ENCODE results near the gene UBLCP1.
"Not testable (repeated sequence)": the region's sequence is repeated elsewhere in the genome, so short reads cannot be mapped to it uniquely, and the experiment has no call there.

Gene UBLCP1

DNA sequence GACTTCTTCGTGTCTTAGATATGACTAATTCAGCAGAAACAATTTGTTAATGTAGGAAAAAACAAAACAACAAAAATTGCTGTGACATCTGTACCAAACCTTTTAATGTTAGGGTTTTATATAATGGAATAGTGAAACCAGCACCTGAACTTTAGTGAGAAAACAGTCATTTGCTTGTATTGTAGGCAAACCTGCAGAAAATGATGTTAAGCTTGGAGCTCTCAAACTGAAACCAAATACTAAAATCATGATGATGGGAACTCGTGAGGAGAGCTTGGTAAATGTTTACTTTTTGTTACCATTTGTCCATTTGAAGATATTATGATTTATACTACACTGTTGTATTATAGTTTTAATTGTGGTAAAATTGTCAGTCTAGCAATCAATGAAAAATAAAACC, 6.6 kb downstream of the UBLCP1 start:
- no peak overlapping the region for H3K27ac ChIP-seq (ENCODE audit: insufficient read depth, low read length, poor library complexity, severe bottlenecking)
- no peak overlapping the region for H3K4me3 ChIP-seq (ENCODE audit: insufficient read depth, low read depth, low read length, poor library complexity, severe bottlenecking)
- H3K4me1 ChIP-seq (ENCODE audit: control insufficient read depth, insufficient read depth, low read length, poor library complexity, severe bottlenecking) = no peaks in the 10 kb centered on the region
- no peaks in the 10 kb centered on the region for H3K9me3 ChIP-seq (ENCODE audit: control insufficient read depth, low read length)
- peaks cover 19% of the 10 kb centered on the region for H3K36me3 ChIP-seq (ENCODE audit: control insufficient read depth, insufficient read depth, low read length)
- no peaks in the 10 kb centered on the region for H3K27me3 ChIP-seq (replicated peaks; ENCODE audit: control insufficient read depth, insufficient read depth, low read length, poor library complexity, severe bottlenecking)
- DNase-seq = no peak

DNA sequence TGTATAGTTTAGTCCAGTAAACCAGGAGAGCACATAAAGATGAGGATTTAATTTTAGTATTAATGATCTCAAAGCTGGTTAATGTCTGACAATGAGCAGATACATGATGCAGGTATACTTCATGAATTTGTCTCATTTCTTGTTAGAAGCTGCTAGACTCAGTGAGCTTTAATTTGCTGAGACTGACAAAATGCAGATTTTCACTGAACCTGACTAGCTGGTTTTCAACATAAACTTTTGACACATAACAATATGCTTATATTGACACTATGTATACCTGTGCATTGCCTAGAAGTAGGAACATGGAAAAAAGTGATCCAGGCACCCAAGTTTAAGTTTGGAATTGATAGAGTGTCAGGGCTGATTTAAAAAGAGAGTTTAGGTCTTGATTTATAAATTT, 10.8 kb downstream of the UBLCP1 start:
- DNase-seq = no peak

DNA sequence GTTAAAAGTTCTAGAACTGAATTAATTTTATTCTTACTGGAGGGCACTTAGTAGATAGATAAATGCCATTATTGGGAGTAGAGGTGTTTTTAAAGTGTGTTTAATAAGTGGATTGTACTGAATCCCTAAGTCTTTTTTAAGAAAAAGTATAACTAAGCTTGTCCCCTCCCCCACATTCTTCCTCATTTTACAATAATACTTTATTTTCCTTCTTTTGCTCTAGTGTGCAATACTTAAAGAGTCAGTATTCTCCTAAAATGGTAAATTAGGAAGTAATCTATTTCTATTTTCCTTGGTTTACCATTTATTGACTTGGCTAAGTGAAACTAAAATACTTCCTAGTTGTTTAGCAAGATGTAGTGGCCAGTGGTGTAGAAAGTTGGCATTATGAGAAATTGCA, 11.6 kb downstream of the UBLCP1 start:
- Histone ChIP-seq H3K27ac (ENCODE audit: insufficient read depth, low read length, poor library complexity, severe bottlenecking) (no peak overlapping the region), H3K9me3 (ENCODE audit: control insufficient read depth, low read length) (no peaks in the 10 kb centered on the region), H3K27me3 (replicated peaks; ENCODE audit: control insufficient read depth, insufficient read depth, low read length, poor library complexity, severe bottlenecking) (no peaks in the 10 kb centered on the region), H3K4me1 (ENCODE audit: control insufficient read depth, insufficient read depth, low read length, poor library complexity, severe bottlenecking) (no peaks in the 10 kb centered on the region), H3K36me3 (ENCODE audit: control insufficient read depth, insufficient read depth, low read length) (peaks cover 29% of the 10 kb centered on the region), H3K4me3 (ENCODE audit: insufficient read depth, low read depth, low read length, poor library complexity, severe bottlenecking) (no peak overlapping the region)
- no peak for DNase-seq

More for the DNA sequence above, 10.8 kb downstream of the UBLCP1 start:
- H3K27me3 ChIP-seq (replicated peaks; ENCODE audit: control insufficient read depth, insufficient read depth, low read length, poor library complexity, severe bottlenecking) = no peaks in the 10 kb centered on the region
- H3K27ac ChIP-seq (ENCODE audit: insufficient read depth, low read length, poor library complexity, severe bottlenecking) = no peak overlapping the region
- H3K4me3 ChIP-seq (ENCODE audit: insufficient read depth, low read depth, low read length, poor library complexity, severe bottlenecking) = no peak overlapping the region
- H3K36me3 ChIP-seq (ENCODE audit: control insufficient read depth, insufficient read depth, low read length) = peaks cover 22% of the 10 kb centered on the region
- no peaks in the 10 kb centered on the region for H3K4me1 ChIP-seq (ENCODE audit: control insufficient read depth, insufficient read depth, low read length, poor library complexity, severe bottlenecking)
- no peaks in the 10 kb centered on the region for H3K9me3 ChIP-seq (ENCODE audit: control insufficient read depth, low read length)

- Histone ChIP-seq H3K4me1 (ENCODE audit: control insufficient read depth, insufficient read depth, low read length, poor library complexity, severe bottlenecking) (no peaks in the 10 kb centered on the region), H3K36me3 (ENCODE audit: control insufficient read depth, insufficient read depth, low read length) (peaks cover 15% of the 10 kb centered on the region), H3K27ac (ENCODE audit: insufficient read depth, low read length, poor library complexity, severe bottlenecking) (no peak overlapping the region), H3K27me3 (replicated peaks; ENCODE audit: control insufficient read depth, insufficient read depth, low read length, poor library complexity, severe bottlenecking) (no peaks in the 10 kb centered on the region), H3K9me3 (ENCODE audit: control insufficient read depth, low read length) (no peaks in the 10 kb centered on the region), H3K4me3 (ENCODE audit: insufficient read depth, low read depth, low read length, poor library complexity, severe bottlenecking) (no peak overlapping the region)
- no peak for DNase-seq
Observed at GRCh38 chr5:159286420-159287035, 23.4 kb downstream of the UBLCP1 start.

DNA sequence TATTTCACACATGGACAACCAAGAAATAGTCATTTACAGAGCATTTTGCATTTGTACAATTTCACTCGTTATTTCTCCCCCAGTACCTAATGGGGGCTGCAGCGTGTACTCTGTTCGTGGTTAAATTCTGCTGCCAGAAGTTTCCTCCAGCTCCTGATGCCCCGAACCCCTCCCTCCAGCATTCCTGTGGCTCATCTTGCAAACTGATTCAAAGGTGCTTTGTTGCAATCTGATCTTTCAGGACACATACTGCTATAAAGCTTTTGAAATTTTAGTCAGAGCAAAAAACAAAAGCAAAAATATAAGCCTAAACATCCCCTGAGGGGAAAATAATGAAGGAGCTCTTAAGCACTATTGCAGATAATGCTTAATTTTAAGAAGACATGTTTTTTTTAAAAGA, 27.7 kb downstream of the UBLCP1 start:
- no peak overlapping the region for H3K27ac ChIP-seq (ENCODE audit: insufficient read depth, low read length, poor library complexity, severe bottlenecking)
- H3K9me3 ChIP-seq (ENCODE audit: control insufficient read depth, low read length) = no peaks in the 10 kb centered on the region
- no peaks in the 10 kb centered on the region for H3K27me3 ChIP-seq (replicated peaks; ENCODE audit: control insufficient read depth, insufficient read depth, low read length, poor library complexity, severe bottlenecking)
- no peaks in the 10 kb centered on the region for H3K4me1 ChIP-seq (ENCODE audit: control insufficient read depth, insufficient read depth, low read length, poor library complexity, severe bottlenecking)
- H3K4me3 ChIP-seq (ENCODE audit: insufficient read depth, low read depth, low read length, poor library complexity, severe bottlenecking) = no peak overlapping the region
- H3K36me3 ChIP-seq (ENCODE audit: control insufficient read depth, insufficient read depth, low read length) = no peaks in the 10 kb centered on the region
- no peak for DNase-seq

DNA sequence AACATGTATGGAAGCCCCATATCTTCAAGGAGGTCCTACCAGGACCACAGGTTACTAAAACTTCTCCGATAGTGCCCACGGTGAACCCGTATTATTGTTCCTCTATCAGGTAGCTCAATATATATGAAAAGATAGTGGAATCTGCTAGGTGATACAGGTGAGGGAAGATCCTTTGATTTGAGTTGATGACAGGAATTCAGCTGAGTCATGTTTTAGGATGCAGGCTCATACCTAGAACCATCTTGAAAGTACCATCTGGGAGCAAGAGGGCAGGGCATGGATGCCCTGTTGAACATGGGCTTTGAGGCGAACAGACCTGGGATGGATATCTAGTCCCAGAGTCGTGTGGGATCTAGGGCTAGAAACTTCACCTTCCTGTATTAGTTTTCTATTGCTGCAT, 31.8 kb downstream of the UBLCP1 start:
- Histone ChIP-seq H3K27me3 (replicated peaks; ENCODE audit: control insufficient read depth, insufficient read depth, low read length, poor library complexity, severe bottlenecking) (no peaks in the 10 kb centered on the region), H3K4me3 (ENCODE audit: insufficient read depth, low read depth, low read length, poor library complexity, severe bottlenecking) (no peak overlapping the region), H3K27ac (ENCODE audit: insufficient read depth, low read length, poor library complexity, severe bottlenecking) (no peak overlapping the region), H3K9me3 (ENCODE audit: control insufficient read depth, low read length) (no peaks in the 10 kb centered on the region), H3K36me3 (ENCODE audit: control insufficient read depth, insufficient read depth, low read length) (no peaks in the 10 kb centered on the region), H3K4me1 (ENCODE audit: control insufficient read depth, insufficient read depth, low read length, poor library complexity, severe bottlenecking) (no peaks in the 10 kb centered on the region)
- no peak for DNase-seq

DNA sequence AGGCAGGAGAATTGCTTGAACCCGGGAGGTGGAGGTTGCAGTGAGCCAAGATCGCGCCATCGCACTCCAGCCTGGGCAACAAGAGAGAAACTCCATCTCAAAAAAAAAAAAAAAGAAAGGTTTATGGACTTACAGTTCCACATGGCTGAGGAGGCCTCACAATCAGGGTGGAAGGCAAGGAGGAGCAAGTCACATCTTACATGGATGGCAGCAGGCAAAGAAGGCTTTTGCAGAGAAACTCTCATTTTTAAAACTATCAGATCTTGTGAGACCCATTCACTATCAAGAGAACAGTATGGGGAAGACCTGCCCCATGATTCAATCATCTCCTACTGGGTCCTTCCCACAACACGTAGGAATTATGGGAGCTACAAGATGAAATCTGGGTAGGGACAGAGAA, 34.2 kb downstream of the UBLCP1 start:
- H3K27ac ChIP-seq (ENCODE audit: insufficient read depth, low read length, poor library complexity, severe bottlenecking); H3K27me3 ChIP-seq (replicated peaks; ENCODE audit: control insufficient read depth, insufficient read depth, low read length, poor library complexity, severe bottlenecking); H3K4me3 ChIP-seq (ENCODE audit: insufficient read depth, low read depth, low read length, poor library complexity, severe bottlenecking); DNase-seq; H3K4me1 ChIP-seq (ENCODE audit: control insufficient read depth, insufficient read depth, low read length, poor library complexity, severe bottlenecking); H3K9me3 ChIP-seq (ENCODE audit: control insufficient read depth, low read length); H3K36me3 ChIP-seq (ENCODE audit: control insufficient read depth, insufficient read depth, low read length): not testable (repeated sequence)

DNA sequence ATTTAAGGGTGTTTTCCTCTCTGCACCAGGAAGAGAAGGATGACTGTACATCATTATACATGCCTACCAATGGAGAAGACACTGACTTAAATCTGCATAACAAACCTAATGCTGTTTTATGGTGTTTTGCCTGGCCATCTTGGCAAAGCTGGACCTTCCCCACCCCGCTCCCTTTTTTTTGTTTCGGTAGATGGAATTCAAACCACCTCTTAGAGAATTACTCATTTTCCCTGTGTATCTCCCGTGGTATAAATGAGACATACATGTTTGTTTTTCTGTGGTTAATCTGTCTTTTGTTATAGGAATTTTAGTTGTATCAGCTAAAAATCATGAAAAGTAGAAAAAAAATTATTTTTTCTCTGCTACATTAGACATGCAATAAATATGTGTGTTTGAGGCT, 38.4 kb downstream of the UBLCP1 start:
- Histone ChIP-seq H3K27me3 (replicated peaks; ENCODE audit: control insufficient read depth, insufficient read depth, low read length, poor library complexity, severe bottlenecking) (no peaks in the 10 kb centered on the region), H3K4me1 (ENCODE audit: control insufficient read depth, insufficient read depth, low read length, poor library complexity, severe bottlenecking) (no peaks in the 10 kb centered on the region), H3K36me3 (ENCODE audit: control insufficient read depth, insufficient read depth, low read length) (no peaks in the 10 kb centered on the region), H3K4me3 (ENCODE audit: insufficient read depth, low read depth, low read length, poor library complexity, severe bottlenecking) (no peak overlapping the region), H3K9me3 (ENCODE audit: control insufficient read depth, low read length) (no peaks in the 10 kb centered on the region), H3K27ac (ENCODE audit: insufficient read depth, low read length, poor library complexity, severe bottlenecking) (no peak overlapping the region)
- DNase-seq = no peak

DNA sequence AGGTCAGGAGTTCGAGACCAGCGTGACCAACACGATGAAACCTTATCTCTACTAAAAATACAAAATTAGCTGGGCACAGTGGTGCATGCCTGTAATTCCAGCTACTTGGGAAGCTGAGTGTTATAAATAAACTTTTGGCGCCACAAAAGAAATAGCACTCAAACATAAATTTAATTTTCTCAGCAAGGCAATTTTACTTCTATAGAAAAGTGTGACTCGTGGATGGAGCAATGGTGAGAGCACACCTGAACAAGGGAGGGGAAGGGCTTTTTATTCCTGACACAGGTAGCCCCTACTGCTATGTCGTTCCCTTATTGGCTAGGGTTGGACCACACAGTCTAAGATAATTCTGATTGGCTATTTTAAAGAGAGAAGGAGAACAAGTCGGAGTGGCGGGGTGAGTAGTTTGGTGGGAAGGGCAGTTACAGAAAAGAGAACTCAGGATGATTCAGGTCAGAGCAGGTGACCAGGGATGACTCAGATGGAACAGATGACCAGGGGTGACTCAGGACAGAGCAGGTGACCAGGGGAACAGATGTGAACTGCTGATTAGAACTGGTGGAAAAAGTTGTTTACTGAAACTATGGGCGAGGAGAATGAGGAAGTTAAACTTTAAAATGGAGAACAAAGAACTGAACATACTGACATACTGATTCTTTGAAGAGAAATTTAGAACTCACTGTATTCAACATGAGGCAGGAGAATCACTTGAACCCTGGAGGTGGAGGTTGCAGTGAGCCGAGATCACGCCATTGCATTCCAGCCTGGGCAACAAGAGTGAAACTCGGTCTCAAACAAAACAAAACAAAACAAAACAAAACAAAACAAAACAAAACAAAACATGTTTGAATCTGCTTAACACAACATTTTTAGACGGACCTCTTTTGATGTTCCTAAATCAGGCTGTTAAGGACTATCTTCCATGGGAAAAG, 39.1 kb downstream of the UBLCP1 start:
- H3K27ac ChIP-seq (ENCODE audit: insufficient read depth, low read length, poor library complexity, severe bottlenecking); H3K9me3 ChIP-seq (ENCODE audit: control insufficient read depth, low read length); DNase-seq; H3K4me1 ChIP-seq (ENCODE audit: control insufficient read depth, insufficient read depth, low read length, poor library complexity, severe bottlenecking); H3K27me3 ChIP-seq (replicated peaks; ENCODE audit: control insufficient read depth, insufficient read depth, low read length, poor library complexity, severe bottlenecking); H3K36me3 ChIP-seq (ENCODE audit: control insufficient read depth, insufficient read depth, low read length); H3K4me3 ChIP-seq (ENCODE audit: insufficient read depth, low read depth, low read length, poor library complexity, severe bottlenecking): not testable (repeated sequence)

DNA sequence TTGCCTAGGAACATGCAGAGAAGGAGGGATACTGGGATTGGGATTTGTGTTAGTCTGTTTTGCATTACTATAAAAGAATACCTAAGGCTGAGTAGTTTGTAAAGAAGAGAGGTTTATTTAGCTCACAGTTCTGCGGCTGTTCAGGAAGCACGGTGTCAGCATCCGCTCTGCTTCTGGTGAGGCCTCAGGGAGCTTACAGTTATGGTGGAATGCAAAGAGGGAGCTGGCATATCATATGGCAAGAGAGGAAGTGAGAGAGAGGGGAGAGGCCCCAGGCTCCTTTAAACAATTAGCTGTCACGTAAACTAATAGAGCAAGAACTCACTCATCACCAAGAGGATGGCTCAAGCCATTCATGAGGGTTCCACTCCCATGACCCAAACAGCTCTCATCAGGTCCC, 40.2 kb downstream of the UBLCP1 start:
- Histone ChIP-seq H3K27ac (ENCODE audit: insufficient read depth, low read length, poor library complexity, severe bottlenecking) (no peak overlapping the region), H3K4me3 (ENCODE audit: insufficient read depth, low read depth, low read length, poor library complexity, severe bottlenecking) (no peak overlapping the region), H3K36me3 (ENCODE audit: control insufficient read depth, insufficient read depth, low read length) (no peaks in the 10 kb centered on the region), H3K4me1 (ENCODE audit: control insufficient read depth, insufficient read depth, low read length, poor library complexity, severe bottlenecking) (no peaks in the 10 kb centered on the region), H3K27me3 (replicated peaks; ENCODE audit: control insufficient read depth, insufficient read depth, low read length, poor library complexity, severe bottlenecking) (no peaks in the 10 kb centered on the region), H3K9me3 (ENCODE audit: control insufficient read depth, low read length) (no peaks in the 10 kb centered on the region)
- DNase-seq = no peak

All from effector memory CD4-positive, alpha-beta T cell (primary cell).